Memory B cell (primary cell): Measurements from ENCODE around the gene NCAM2.

Experiments
- ATAC-seq: fragments of 150-1000 bp; cut with Tn5 transposase; 2 replicates; pipeline ENCODE4 v1.10.0; 2021; ENCODE audit warnings: low read depth, mild to moderate bottlenecking, moderate library complexity
- DNase-seq, 2 donors: peaks; one replicate each; pipeline ENCODE4 v3.0.0; 2022; ENCODE audit warnings: low spot score in 2 of 2
- H3K27ac Mint-ChIP-seq: one replicate; pipeline ENCODE4 v1.8.0; 2022; ENCODE audit warnings: mild to moderate bottlenecking, moderate library complexity, mixed read lengths
- H3K27me3 Mint-ChIP-seq: one replicate; pipeline ENCODE4 v1.8.0; 2022; ENCODE audit warnings: mixed read lengths
- H3K36me3 Mint-ChIP-seq: one replicate; pipeline ENCODE4 v1.8.0; 2022; ENCODE audit warnings: mild to moderate bottlenecking, mixed read lengths
- H3K4me1 Mint-ChIP-seq: one replicate; pipeline ENCODE4 v1.8.0; 2022; ENCODE audit warnings: mixed read lengths
- H3K4me3 Mint-ChIP-seq: one replicate; pipeline ENCODE4 v1.8.0; 2022; ENCODE audit warnings: mild to moderate bottlenecking, moderate library complexity, mixed read lengths
- H3K9me3 Mint-ChIP-seq: one replicate; pipeline ENCODE4 v1.8.0; 2022; ENCODE audit warnings: mixed read lengths

NCAM2 gene

DNA sequence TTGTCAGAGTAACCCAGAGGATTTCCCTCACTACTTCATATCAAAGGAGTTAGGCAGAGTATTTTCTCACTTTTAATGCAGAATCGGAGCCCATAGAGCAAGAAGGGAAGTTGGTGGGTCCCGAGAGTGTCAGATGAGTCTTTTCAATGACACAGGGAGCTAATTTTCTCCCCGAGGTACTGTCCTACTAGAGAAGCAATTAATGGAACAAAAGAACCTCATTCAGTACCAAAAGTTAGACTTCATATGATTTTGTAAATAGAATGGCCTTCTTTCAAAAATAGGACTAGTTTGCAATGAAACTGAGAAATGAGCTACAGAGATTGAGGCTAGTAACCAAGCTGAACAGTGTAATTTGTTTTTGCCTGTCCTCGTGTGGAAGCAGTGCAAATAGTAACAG is 3.9 kb downstream of the NCAM2 start:
- H3K27ac Mint-ChIP-seq, result no peak overlapping the region
- ATAC-seq (no peak), DNase-seq (no peak)
- H3K9me3 Mint-ChIP-seq, result no peaks in the 10 kb centered on the region
- no peak overlapping the region for H3K4me3 Mint-ChIP-seq
- no peaks in the 10 kb centered on the region for H3K4me1 Mint-ChIP-seq
- H3K27me3 Mint-ChIP-seq, result peaks cover 13% of the 10 kb centered on the region
- H3K36me3 Mint-ChIP-seq, result no peaks in the 10 kb centered on the region

DNA sequence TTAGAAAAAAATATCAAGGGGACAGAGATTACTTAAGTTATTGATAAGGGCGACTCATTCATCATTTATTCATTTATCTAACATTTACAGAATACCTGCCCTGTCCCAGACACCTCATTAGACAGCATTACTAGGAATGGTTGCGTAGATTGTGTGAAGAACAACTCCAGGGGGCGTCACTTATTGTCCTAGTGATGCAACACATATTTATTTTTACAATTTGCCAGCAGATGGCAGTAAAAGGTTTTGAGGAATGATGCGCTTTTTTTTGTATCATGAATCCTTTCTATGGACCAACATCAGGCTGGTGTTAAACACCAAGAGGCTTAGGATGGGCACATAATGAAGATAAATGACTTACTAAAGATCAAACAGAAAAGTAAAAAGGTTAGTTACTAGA is 5.5 kb downstream of the NCAM2 start:
- DNase-seq (no peak), ATAC-seq (no peak)
- no peak overlapping the region for H3K27ac Mint-ChIP-seq
- no peak overlapping the region for H3K4me3 Mint-ChIP-seq
- no peaks in the 10 kb centered on the region for H3K9me3 Mint-ChIP-seq
- no peaks in the 10 kb centered on the region for H3K4me1 Mint-ChIP-seq
- H3K27me3 Mint-ChIP-seq, result peaks cover 10% of the 10 kb centered on the region
- no peaks in the 10 kb centered on the region for H3K36me3 Mint-ChIP-seq

- no peaks in the 10 kb centered on the region for H3K4me1 Mint-ChIP-seq
- no peaks in the 10 kb centered on the region for H3K9me3 Mint-ChIP-seq
- H3K36me3 Mint-ChIP-seq, result no peaks in the 10 kb centered on the region
- no peak overlapping the region for H3K27ac Mint-ChIP-seq
- H3K4me3 Mint-ChIP-seq, result no peak overlapping the region
- no peak for ATAC-seq
- DNase-seq, result no peak
- H3K27me3 Mint-ChIP-seq, result no peaks in the 10 kb centered on the region
Observed at GRCh38 chr21:21007606-21008005, 9.4 kb downstream of the NCAM2 start.

- Mint-ChIP-seq H3K27ac (no peak overlapping the region), H3K4me3 (no peak overlapping the region), H3K9me3 (no peaks in the 10 kb centered on the region), H3K4me1 (no peaks in the 10 kb centered on the region), H3K36me3 (no peaks in the 10 kb centered on the region), H3K27me3 (no peaks in the 10 kb centered on the region)
- DNase-seq (no peak), ATAC-seq (no peak)
Observed at GRCh38 chr21:21010228-21010627, 12.0 kb downstream of the NCAM2 start.

GRCh38 chr21:21010698-21011097 is 12.5 kb downstream of the NCAM2 start:
- Mint-ChIP-seq H3K27me3 (no peaks in the 10 kb centered on the region), H3K4me3 (no peak overlapping the region), H3K4me1 (no peaks in the 10 kb centered on the region), H3K36me3 (no peaks in the 10 kb centered on the region), H3K9me3 (no peaks in the 10 kb centered on the region), H3K27ac (no peak overlapping the region)
- ATAC-seq (no peak), DNase-seq (no peak)

DNA sequence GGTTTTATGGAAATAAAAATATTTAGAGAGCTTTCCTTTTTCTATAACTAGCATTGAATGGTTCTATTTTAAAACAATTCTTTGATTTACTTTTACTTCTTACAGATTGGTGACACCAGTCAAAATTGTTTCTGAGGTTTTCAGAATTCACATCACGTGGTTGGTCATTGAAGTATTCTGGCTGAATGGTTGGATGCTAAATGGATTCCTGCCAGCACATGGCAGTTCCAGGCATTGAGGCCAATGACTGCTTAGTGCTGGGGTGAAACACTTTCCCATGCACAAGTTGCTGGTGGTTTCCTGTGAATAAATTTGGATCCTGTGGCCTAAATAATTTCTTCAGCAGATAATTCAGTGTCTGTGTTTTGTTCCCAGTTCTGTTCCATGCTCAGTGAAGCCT is 20.6 kb downstream of the NCAM2 start:
- Mint-ChIP-seq H3K27me3 (no peaks in the 10 kb centered on the region), H3K9me3 (peaks cover 1% of the 10 kb centered on the region), H3K4me3 (no peak overlapping the region), H3K4me1 (no peaks in the 10 kb centered on the region), H3K27ac (no peak overlapping the region), H3K36me3 (no peaks in the 10 kb centered on the region)
- no peak for ATAC-seq
- DNase-seq, result no peak

GRCh38 chr21:21019681-21020080 is 21.5 kb downstream of the NCAM2 start:
- H3K4me1 Mint-ChIP-seq, result no peaks in the 10 kb centered on the region
- peaks cover 1% of the 10 kb centered on the region for H3K9me3 Mint-ChIP-seq
- no peak overlapping the region for H3K27ac Mint-ChIP-seq
- DNase-seq (no peak), ATAC-seq (no peak)
- no peak overlapping the region for H3K4me3 Mint-ChIP-seq
- H3K36me3 Mint-ChIP-seq, result no peaks in the 10 kb centered on the region
- no peaks in the 10 kb centered on the region for H3K27me3 Mint-ChIP-seq

GRCh38 chr21:21025742-21026141 is 27.5 kb downstream of the NCAM2 start:
- H3K9me3 Mint-ChIP-seq, result peaks cover 2% of the 10 kb centered on the region
- no peaks in the 10 kb centered on the region for H3K27me3 Mint-ChIP-seq
- ATAC-seq, result no peak

DNA sequence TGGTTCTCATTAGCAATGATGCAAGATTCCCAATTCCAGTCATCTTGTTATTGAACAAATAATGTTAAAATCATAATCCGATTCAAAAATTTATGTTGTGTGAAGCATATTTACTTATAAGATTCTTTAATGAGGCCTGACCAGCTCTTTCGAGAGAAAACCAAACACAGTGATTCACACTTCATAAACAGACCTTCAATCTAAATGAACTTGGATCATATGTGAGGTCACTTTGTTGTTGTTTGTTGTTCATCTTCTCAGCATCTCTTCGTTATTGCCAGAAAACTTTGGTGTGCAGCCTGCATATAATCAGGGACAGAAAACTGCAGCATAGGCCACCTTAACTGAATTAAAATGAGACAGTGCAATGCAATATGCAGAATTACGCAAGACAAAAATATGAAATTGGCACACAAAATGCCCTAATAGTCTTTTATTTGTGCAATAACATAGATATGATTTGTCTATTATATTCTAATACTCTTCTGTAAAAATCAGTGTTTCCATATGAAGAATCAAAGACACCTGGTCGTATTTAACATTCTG is 30.1 kb downstream of the NCAM2 start:
- H3K9me3 Mint-ChIP-seq, result peaks cover 2% of the 10 kb centered on the region
- DNase-seq (no peak), ATAC-seq (no peak)
- no peaks in the 10 kb centered on the region for H3K36me3 Mint-ChIP-seq
- H3K27me3 Mint-ChIP-seq, result no peaks in the 10 kb centered on the region
- no peak overlapping the region for H3K27ac Mint-ChIP-seq
- no peaks in the 10 kb centered on the region for H3K4me1 Mint-ChIP-seq
- no peak overlapping the region for H3K4me3 Mint-ChIP-seq

More at GRCh38 chr21:21025742-21026141, 27.5 kb downstream of the NCAM2 start:
- Mint-ChIP-seq H3K4me3 (no peak overlapping the region), H3K4me1 (no peaks in the 10 kb centered on the region), H3K27ac (no peak overlapping the region), H3K36me3 (no peaks in the 10 kb centered on the region)
- DNase-seq, result no peak

DNA sequence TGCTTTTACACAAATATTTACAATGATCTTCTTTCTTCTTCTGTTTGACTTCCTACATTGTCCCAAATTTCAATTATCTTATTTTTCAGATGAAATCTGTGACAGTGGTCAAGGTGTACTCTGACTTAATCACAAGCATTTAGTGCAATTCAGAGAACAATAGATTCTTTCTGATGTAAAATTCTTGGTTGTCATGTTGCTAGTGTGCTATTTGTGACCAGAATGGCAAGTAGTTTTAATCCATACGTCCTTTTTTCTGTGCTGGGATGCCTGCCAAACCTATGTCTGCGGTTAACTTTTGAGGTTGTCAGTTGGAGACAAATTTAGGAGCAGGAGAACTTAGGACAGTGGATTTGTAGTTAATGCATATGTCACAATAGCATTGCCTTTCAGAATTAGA is 31.0 kb downstream of the NCAM2 start:
- no peaks in the 10 kb centered on the region for H3K4me1 Mint-ChIP-seq
- no peak overlapping the region for H3K4me3 Mint-ChIP-seq
- no peaks in the 10 kb centered on the region for H3K36me3 Mint-ChIP-seq
- H3K9me3 Mint-ChIP-seq, result peaks cover 2% of the 10 kb centered on the region
- DNase-seq (no peak), ATAC-seq (no peak)
- no peaks in the 10 kb centered on the region for H3K27me3 Mint-ChIP-seq
- no peak overlapping the region for H3K27ac Mint-ChIP-seq

- Mint-ChIP-seq H3K4me1 (no peaks in the 10 kb centered on the region), H3K27me3 (no peaks in the 10 kb centered on the region), H3K4me3 (no peak overlapping the region), H3K36me3 (no peaks in the 10 kb centered on the region), H3K27ac (no peak overlapping the region), H3K9me3 (peaks cover 2% of the 10 kb centered on the region)
- ATAC-seq, result no peak
- no peak for DNase-seq
Observed at GRCh38 chr21:21030311-21030710, 32.1 kb downstream of the NCAM2 start.

- H3K9me3 Mint-ChIP-seq, result no peaks in the 10 kb centered on the region
- H3K36me3 Mint-ChIP-seq, result no peaks in the 10 kb centered on the region
- no peak for DNase-seq
- no peak overlapping the region for H3K27ac Mint-ChIP-seq
- no peaks in the 10 kb centered on the region for H3K4me1 Mint-ChIP-seq
- no peak overlapping the region for H3K4me3 Mint-ChIP-seq
- ATAC-seq, result no peak
- H3K27me3 Mint-ChIP-seq, result no peaks in the 10 kb centered on the region
Observed at GRCh38 chr21:21034036-21034435, 35.8 kb downstream of the NCAM2 start.

- DNase-seq (no peak), ATAC-seq (no peak)
- Mint-ChIP-seq H3K9me3 (no peaks in the 10 kb centered on the region), H3K4me1 (no peaks in the 10 kb centered on the region), H3K27ac (no peak overlapping the region), H3K36me3 (no peaks in the 10 kb centered on the region), H3K4me3 (no peak overlapping the region), H3K27me3 (no peaks in the 10 kb centered on the region)
Observed at GRCh38 chr21:21039624-21040170, 41.5 kb downstream of the NCAM2 start.

DNA sequence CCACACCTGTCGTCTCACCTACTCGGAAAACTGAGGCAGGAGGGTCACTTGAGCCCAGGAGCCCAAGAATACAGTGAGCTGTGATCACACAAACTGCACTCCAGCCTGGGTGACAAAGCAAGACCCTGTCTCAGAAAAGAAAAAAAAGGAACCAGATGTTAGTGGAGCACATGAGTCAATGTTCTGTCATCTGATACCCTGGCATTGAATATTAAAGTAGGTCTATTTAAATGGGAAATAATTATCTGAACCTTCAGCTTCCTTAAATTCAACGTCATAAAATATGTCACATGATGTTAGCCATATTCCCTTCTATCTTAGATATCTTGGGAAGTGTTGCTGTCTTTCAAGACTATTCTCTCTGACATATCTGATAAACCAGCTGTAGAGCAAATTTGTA is 47.3 kb downstream of the NCAM2 start:
- H3K36me3 Mint-ChIP-seq, result no peaks in the 10 kb centered on the region
- no peaks in the 10 kb centered on the region for H3K27me3 Mint-ChIP-seq
- DNase-seq, result no peak
- no peak overlapping the region for H3K27ac Mint-ChIP-seq
- no peak for ATAC-seq
- no peaks in the 10 kb centered on the region for H3K9me3 Mint-ChIP-seq
- no peaks in the 10 kb centered on the region for H3K4me1 Mint-ChIP-seq
- H3K4me3 Mint-ChIP-seq, result no peak overlapping the region

- Mint-ChIP-seq H3K36me3 (no peaks in the 10 kb centered on the region), H3K4me3 (no peak overlapping the region), H3K9me3 (no peaks in the 10 kb centered on the region), H3K27ac (no peak overlapping the region), H3K27me3 (no peaks in the 10 kb centered on the region), H3K4me1 (no peaks in the 10 kb centered on the region)
- ATAC-seq, result no peak
- DNase-seq, result no peak
Observed at GRCh38 chr21:21046063-21046462, 47.9 kb downstream of the NCAM2 start.
